T-helper 2 cell treated with Interferon-gamma antibody and Interleukin-4, amounts not matched to agents 5 μg/mL and 100 μg/mL, for 36 hours (primary cell): ENCODE data around the gene BLOC1S4.
"Not testable (repeated sequence)": the region's sequence is repeated elsewhere in the genome, so short reads cannot be mapped to it uniquely, and the experiment has no call there.

Experiments
- DNase-seq: peaks from one replicate; pipeline ENCODE4 v3.0.0; 2021; ENCODE audit warnings: low spot score
- H3K27ac Mint-ChIP-seq: one replicate; pipeline ENCODE4 v1.8.0; 2021; ENCODE audit warnings: mild to moderate bottlenecking, mixed read lengths
- H3K27me3 Mint-ChIP-seq: one replicate; pipeline ENCODE4 v1.8.0; 2021; ENCODE audit warnings: low read depth, mixed read lengths
- H3K36me3 Mint-ChIP-seq: one replicate; pipeline ENCODE4 v1.8.0; 2021; ENCODE audit warnings: low read depth, mixed read lengths
- H3K4me1 Mint-ChIP-seq: one replicate; pipeline ENCODE4 v1.8.0; 2021; ENCODE audit warnings: low read depth, mixed read lengths
- H3K4me3 Mint-ChIP-seq: one replicate; pipeline ENCODE4 v1.8.0; 2022; ENCODE audit warnings: mild to moderate bottlenecking, moderate library complexity, mixed read lengths
- H3K9me3 Mint-ChIP-seq: one replicate; pipeline ENCODE4 v1.8.0; 2021; ENCODE audit warnings: mixed read lengths

Gene BLOC1S4

GRCh38 chr4:6751611-6752485 lies 35.9 kb downstream of the BLOC1S4 start:
- H3K4me1 Mint-ChIP-seq, result peaks cover 8% of the 10 kb centered on the region
- DNase-seq, result no peak
- H3K9me3 Mint-ChIP-seq, result no peaks in the 10 kb centered on the region
- peak overlapping the region; percentile 63 for H3K4me3 Mint-ChIP-seq
- peaks cover 2% of the 10 kb centered on the region for H3K27me3 Mint-ChIP-seq
- no peaks in the 10 kb centered on the region for H3K36me3 Mint-ChIP-seq
- peak overlapping the region; percentile 75 for H3K27ac Mint-ChIP-seq

- Mint-ChIP-seq H3K27me3 (peaks cover 2% of the 10 kb centered on the region), H3K4me3 (no peak overlapping the region), H3K27ac (no peak overlapping the region), H3K4me1 (peaks cover 8% of the 10 kb centered on the region), H3K9me3 (no peaks in the 10 kb centered on the region), H3K36me3 (no peaks in the 10 kb centered on the region)
- no peak for DNase-seq
These were observed 36.5 kb downstream of the BLOC1S4 start for GRCh38 chr4:6752486-6752829.

- Mint-ChIP-seq H3K36me3 (no peaks in the 10 kb centered on the region), H3K4me1 (peaks cover 8% of the 10 kb centered on the region), H3K4me3 (no peak overlapping the region), H3K27me3 (peaks cover 4% of the 10 kb centered on the region), H3K9me3 (no peaks in the 10 kb centered on the region), H3K27ac (no peak overlapping the region)
- no peak for DNase-seq
These were observed 37.2 kb downstream of the BLOC1S4 start for GRCh38 chr4:6753103-6753560.

GRCh38 chr4:6753891-6754290 lies 37.9 kb downstream of the BLOC1S4 start:
- Mint-ChIP-seq H3K27me3 (peaks cover 9% of the 10 kb centered on the region), H3K4me3 (no peak overlapping the region), H3K36me3 (no peaks in the 10 kb centered on the region), H3K27ac (no peak overlapping the region), H3K9me3 (no peaks in the 10 kb centered on the region), H3K4me1 (peaks cover 8% of the 10 kb centered on the region)
- no peak for DNase-seq

GRCh38 chr4:6754481-6755087 lies 38.6 kb downstream of the BLOC1S4 start:
- H3K4me1 Mint-ChIP-seq, result peaks cover 8% of the 10 kb centered on the region
- no peak overlapping the region for H3K4me3 Mint-ChIP-seq
- no peak overlapping the region for H3K27ac Mint-ChIP-seq
- DNase-seq, result no peak
- peaks cover 9% of the 10 kb centered on the region for H3K27me3 Mint-ChIP-seq
- no peaks in the 10 kb centered on the region for H3K36me3 Mint-ChIP-seq
- no peaks in the 10 kb centered on the region for H3K9me3 Mint-ChIP-seq

- no peak for DNase-seq
- H3K27ac Mint-ChIP-seq, result no peak overlapping the region
- H3K9me3 Mint-ChIP-seq, result no peaks in the 10 kb centered on the region
- no peak overlapping the region for H3K4me3 Mint-ChIP-seq
- H3K36me3 Mint-ChIP-seq, result no peaks in the 10 kb centered on the region
- H3K27me3 Mint-ChIP-seq, result peaks cover 9% of the 10 kb centered on the region
- H3K4me1 Mint-ChIP-seq, result peaks cover 8% of the 10 kb centered on the region
These were observed 39.2 kb downstream of the BLOC1S4 start for GRCh38 chr4:6755088-6755753.

GRCh38 chr4:6756345-6756744 lies 40.4 kb downstream of the BLOC1S4 start:
- DNase-seq, H3K4me1 Mint-ChIP-seq, H3K9me3 Mint-ChIP-seq, H3K4me3 Mint-ChIP-seq, H3K36me3 Mint-ChIP-seq, H3K27me3 Mint-ChIP-seq, H3K27ac Mint-ChIP-seq: not testable (repeated sequence)

- Mint-ChIP-seq H3K4me3 (no peak overlapping the region), H3K27me3 (peaks cover 9% of the 10 kb centered on the region), H3K36me3 (no peaks in the 10 kb centered on the region), H3K4me1 (no peaks in the 10 kb centered on the region), H3K9me3 (no peaks in the 10 kb centered on the region), H3K27ac (no peak overlapping the region)
- no peak for DNase-seq
These were observed 42.8 kb downstream of the BLOC1S4 start for GRCh38 chr4:6758728-6759127.

GRCh38 chr4:6760865-6761264 lies 44.9 kb downstream of the BLOC1S4 start:
- H3K36me3 Mint-ChIP-seq, result no peaks in the 10 kb centered on the region
- DNase-seq, result no peak
- no peak overlapping the region for H3K27ac Mint-ChIP-seq
- no peaks in the 10 kb centered on the region for H3K9me3 Mint-ChIP-seq
- H3K27me3 Mint-ChIP-seq, result peaks cover 9% of the 10 kb centered on the region
- H3K4me1 Mint-ChIP-seq, result no peaks in the 10 kb centered on the region
- no peak overlapping the region for H3K4me3 Mint-ChIP-seq

- no peaks in the 10 kb centered on the region for H3K36me3 Mint-ChIP-seq
- H3K4me1 Mint-ChIP-seq, result peaks cover 2% of the 10 kb centered on the region
- DNase-seq, result no peak
- H3K4me3 Mint-ChIP-seq, result no peak overlapping the region
- no peaks in the 10 kb centered on the region for H3K9me3 Mint-ChIP-seq
- no peak overlapping the region for H3K27ac Mint-ChIP-seq
- peaks cover 13% of the 10 kb centered on the region for H3K27me3 Mint-ChIP-seq
These were observed 46.0 kb downstream of the BLOC1S4 start for GRCh38 chr4:6761649-6762615.

GRCh38 chr4:6763330-6763851 lies 47.4 kb downstream of the BLOC1S4 start:
- H3K27me3 Mint-ChIP-seq, result peaks cover 9% of the 10 kb centered on the region
- no peak overlapping the region for H3K27ac Mint-ChIP-seq
- no peak for DNase-seq
- no peaks in the 10 kb centered on the region for H3K9me3 Mint-ChIP-seq
- H3K4me3 Mint-ChIP-seq, result no peak overlapping the region
- H3K4me1 Mint-ChIP-seq, result peaks cover 2% of the 10 kb centered on the region
- no peaks in the 10 kb centered on the region for H3K36me3 Mint-ChIP-seq

- no peaks in the 10 kb centered on the region for H3K36me3 Mint-ChIP-seq
- H3K9me3 Mint-ChIP-seq, result no peaks in the 10 kb centered on the region
- DNase-seq, result no peak
- H3K27ac Mint-ChIP-seq, result no peak overlapping the region
- no peak overlapping the region for H3K4me3 Mint-ChIP-seq
- H3K27me3 Mint-ChIP-seq, result peaks cover 6% of the 10 kb centered on the region
- peaks cover 8% of the 10 kb centered on the region for H3K4me1 Mint-ChIP-seq
These were observed 49.1 kb downstream of the BLOC1S4 start for GRCh38 chr4:6764976-6765620.

- H3K36me3 Mint-ChIP-seq, result no peaks in the 10 kb centered on the region
- H3K27ac Mint-ChIP-seq, result no peak overlapping the region
- H3K9me3 Mint-ChIP-seq, result no peaks in the 10 kb centered on the region
- no peak for DNase-seq
- peaks cover 6% of the 10 kb centered on the region for H3K27me3 Mint-ChIP-seq
- no peak overlapping the region for H3K4me3 Mint-ChIP-seq
- peaks cover 8% of the 10 kb centered on the region for H3K4me1 Mint-ChIP-seq
These were observed 49.7 kb downstream of the BLOC1S4 start for GRCh38 chr4:6765703-6766102.
